GM18907 (cell line): Measurements from ENCODE around the gene LOXL1.

ENCODE experiments used
- ATAC-seq: cut with Tn5 transposase; IDR thresholded peaks from one replicate; pipeline ENCODE4 v1.9.1; 2021; ENCODE audit warnings: mild to moderate bottlenecking, moderate library complexity; ENCODE audit not compliant: unreplicated experiment

Gene LOXL1

DNA sequence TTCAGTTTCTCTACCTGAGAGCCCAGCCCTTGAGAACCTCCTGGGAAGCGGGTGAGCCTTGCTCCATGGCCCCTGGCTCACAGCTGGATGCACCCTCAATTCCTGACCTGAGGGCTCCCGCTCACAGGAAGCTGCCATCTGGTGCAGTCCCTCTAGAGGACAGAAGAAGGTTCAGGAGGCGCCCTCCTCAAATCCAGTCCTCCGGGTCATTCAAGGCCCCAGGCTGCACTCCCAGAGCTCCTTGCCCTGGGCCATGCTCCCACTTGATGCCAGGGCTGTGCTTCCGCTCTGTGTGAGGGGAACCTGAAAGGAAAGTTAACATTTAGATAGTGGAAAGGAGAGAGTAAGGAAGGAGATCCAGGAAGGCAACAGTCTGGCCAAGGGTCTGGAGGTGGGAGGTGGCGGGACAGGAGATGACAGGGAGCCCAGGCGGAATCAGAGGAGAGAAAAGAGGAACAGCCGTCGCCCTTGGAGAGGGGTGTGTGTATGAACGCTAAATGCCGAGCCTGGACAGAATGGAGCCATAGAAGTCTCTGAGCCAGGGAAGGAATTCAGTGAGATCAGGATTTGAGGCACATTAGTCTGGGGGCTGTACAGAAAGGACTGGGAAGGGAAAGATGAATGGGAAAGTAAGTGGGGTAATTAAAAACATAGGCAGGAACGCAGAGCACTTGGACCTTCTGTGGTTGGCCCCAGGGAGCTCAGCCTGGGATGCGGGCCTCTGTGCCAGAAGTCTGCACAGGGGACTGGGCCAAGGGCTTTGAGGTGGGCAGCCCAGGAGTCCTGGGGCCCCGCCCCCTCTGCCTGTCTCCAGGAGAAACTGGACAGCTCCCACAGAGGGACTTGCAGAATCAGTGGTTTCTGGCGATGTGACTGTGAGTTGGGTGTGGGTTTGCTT, 26.8 kb upstream of the LOXL1 start:
- no peak for ATAC-seq

DNA sequence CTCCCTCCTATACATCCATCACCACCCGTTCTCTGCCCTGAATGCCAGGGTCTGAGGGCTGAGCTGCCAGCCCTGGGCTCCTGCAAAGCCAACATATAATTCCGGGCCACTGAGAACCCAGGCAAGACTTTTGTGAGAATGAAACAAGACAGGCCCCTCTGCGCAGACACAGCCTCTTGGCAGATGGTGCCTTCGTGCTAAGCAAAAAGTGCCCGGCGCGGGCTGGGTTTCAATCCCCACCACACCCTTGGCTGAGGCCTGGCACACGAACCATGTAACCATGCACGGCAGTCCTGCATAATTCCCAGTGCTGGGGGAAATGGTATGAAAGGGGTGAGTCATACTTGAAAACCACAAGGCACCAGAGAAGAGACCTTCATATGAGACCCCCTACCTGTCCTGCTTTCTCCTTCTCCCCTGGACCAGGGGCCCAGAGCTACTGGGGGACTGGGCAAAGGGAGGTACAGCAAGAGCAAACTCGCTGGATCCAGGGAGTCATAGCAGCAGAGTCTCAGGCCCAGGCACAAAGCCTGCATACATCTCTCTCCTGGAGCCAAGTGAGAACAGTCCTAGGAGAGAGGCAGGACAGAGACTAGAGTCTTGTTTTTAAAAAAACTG, 26.1 kb upstream of the LOXL1 start:
- ATAC-seq, result no peak

DNA sequence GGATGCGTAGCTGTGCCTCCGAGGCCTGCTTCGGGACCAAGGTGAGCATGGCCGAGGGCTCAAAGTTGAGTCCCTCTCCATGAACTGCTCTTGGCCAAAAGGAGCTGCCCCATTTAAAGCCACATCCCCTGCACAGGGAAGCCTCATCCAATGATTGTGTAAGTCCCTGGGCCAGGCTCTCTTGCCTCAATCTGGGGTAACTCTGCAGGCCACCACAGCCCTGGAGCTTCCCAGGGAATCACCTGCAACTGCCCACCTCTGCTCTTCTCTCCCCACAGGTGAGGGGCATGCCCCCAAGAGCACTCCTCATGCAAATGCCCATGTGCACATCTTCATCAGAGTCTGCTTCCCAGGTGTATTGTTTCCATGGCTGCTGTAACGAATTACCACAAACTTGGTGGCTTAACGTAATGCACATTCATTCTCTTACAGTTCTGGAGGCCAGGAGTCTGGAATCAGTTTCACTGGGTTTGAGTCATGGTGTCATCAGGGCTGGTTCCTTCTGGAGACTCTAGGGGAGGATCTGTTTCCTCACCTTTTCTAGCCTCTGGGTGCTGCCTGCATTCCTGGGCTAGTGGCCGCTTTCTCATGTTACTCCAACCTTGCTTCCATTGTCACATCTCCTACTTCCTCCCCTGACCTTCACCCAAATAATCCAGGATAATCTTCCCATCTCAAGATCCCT, 25.0 kb upstream of the LOXL1 start:
- ATAC-seq, result no peak

DNA sequence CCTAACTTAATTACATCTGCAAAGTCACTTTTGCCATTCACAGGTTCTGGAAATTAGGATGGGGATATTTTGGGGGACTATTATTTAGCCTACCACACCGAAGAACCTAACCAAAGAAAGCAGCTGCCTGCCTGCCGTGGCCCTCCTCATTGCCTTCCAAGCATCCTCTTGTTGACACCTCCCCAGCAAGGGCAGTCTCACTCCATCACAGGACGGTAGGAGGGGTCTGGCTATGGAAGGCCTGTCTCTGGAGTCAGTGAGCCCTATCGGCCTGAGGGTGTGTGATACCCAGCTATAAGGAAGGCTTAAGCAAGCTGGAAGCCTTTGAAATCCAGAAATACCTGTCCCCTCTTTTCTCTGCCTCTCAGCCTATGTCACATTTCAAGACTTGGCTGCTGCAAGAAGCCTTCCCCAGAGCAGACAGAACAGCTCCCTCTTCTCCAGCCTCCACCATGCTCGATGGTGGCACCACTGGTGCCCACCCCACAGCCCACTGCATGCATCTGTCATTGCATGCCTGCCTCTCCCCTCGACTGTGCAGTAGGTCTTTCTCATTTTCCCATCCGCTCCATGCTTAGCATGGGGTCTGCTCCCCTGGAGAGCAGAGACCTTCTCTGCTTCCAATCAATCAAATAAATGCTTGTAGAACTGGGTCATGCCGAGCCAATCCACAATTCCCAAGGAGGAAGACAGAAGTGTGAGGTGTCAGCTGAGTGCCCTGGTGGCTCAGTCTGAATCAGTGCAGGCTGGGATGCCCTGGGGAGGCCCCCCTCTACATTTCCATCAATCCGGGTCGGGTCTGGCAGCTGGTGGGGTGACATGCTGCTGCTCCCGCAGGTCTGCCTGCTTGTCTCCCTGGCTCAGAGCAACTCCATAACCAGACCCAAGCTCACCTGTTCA, 23.9 kb upstream of the LOXL1 start:
- ATAC-seq, result no peak

DNA sequence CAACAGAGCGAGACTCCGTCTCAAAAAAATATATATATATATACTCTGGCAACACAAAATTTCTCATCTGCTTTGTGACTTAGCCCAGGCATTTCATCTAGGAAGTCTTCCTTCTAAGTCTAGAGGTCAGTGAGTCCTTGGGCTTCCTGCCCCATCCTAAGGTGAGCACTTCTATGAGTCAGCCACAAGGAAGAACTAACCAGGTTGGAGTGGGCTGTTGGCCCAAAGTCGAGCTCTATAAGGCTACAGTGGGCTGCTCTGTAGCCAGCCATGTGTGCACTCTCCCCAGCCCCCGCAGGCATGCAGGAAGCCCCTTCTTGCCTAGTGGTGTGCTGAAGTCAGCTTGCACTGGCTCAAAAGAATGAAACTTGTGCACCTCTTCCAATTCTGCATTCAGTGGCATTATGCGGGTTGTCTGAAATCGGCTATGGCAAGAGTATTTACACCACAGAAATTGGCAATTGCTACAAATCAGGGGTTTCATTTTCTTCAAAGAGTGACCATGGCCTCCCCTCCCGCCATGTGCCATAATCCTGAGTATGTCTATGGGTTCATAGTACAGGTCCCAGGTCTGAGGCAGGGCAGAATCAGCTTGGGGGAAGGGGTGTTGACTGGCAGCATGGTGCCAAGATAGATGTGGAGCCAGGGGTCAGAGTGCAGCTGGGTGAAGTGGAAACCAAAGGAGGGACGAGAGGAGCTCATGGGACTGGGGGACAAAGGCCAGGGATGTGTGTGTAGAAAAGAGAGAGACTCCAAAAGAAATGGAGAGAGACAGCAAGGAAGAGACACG, 22.0 kb upstream of the LOXL1 start:
- ATAC-seq, result no peak

DNA sequence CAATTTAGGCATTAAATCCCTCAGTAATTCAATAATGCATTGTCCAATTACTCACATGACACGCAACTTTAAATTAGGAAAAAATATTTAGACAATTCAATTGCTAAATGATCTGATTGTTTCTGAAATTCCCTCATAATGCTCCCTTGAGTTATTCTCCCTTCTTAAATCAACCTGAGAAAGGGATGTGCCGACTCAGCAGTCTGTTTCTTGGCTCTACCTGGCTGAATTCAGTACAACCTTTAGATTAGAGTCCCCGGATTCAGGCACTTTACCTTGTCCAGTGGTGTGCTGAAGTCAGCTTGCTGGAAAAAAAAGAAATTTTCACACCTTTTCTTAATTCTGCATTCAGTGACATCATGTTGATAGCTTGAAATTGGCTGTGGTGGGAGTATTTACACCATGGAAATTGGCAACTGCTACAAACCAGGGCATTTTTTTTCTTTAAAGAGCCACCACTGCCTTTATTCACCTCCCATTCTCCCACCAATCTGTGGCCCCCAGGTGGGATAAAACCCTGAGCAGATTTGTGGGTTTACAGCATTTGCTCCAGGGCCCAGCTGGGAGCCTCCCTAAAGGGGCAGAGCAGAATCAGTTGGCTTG, 20.9 kb upstream of the LOXL1 start:
- ATAC-seq, result no peak

DNA sequence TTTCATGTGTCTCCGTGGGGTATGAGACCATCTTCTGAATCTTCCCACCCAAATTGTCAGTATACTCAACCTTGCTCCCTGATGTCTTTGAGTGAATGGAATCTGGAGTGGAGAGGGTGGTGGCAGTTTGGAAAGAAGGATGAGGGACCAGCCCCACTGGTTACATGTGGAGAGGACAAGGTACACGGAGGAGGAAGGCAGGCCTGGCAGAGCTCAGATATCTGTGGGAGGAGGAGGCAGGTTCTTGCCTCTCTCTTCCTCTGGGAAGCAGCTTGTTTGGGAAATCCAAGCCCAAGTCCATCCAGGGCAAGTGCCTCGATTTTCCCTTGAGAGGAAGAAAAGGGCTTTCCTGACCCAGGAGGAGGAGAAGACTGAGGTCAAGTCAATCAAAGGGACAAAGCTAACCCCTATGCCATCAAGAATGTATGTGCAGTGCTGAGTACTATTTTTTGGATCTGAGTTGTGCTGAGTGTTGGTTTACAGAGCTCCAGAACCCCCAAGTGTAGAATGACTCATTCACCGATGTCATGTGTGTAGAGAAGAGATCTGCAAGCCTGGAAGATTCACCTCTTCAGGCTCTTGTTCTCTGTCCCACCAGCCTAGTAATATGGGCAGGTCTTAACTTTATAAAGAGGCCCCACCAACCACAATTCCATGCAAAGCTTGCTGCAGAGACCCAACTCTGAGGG, 19.8 kb upstream of the LOXL1 start:
- no peak for ATAC-seq

DNA sequence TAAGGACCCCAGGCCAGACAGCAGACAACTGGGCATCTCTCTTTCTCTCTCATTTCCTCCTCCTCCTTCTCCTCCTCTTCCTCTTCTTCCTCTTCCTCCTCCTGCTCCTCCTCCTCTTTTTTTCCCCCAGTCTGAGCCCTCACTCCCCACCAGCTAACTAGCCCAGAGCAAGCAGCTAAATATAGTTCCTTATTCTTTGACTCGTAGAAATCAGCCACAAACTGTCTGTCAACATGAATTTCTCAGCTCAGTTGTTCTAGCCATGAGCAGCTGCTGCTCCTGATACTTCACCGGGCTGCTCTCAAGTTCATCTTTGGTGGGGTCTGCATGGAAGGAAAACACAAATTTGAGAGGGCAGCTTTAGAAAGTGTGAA, 19.2 kb upstream of the LOXL1 start:
- no peak for ATAC-seq

DNA sequence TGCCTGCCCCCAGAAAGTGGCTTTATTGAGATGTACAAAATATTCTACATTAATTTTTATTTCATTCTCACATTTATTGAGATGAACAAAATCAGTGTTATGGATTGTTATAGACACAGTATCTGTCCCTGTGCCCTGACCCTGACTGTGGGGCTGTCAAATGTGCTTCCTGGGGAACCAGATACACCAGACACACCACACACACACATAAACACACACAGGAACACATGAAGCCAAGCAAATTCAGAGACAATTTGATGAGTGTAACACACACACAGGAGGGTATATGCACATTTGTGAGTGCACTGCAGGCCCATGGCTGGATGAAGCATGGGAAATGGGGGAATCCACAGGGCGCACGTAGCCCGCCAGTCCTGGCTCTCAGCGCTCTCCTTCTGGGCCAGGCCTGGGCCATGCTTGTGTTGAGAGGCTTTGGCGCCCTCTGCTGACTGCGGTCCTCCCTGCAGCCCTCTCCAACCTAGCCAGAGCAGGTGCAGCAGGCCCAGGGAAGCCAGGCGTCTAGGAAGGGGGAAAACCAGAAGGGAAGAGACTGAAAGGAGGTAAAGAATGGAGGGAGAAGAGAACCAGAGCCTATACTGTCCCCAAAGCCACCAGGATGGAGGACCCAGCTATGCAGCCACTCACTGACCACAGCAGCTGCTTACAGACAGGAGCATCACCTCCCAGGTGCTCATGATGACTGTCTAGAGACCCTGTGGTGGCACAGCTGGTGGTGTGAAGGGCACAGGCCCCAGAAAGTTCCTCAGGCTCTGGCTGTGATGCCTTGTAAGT, 18.0 kb upstream of the LOXL1 start:
- ATAC-seq, result no peak

DNA sequence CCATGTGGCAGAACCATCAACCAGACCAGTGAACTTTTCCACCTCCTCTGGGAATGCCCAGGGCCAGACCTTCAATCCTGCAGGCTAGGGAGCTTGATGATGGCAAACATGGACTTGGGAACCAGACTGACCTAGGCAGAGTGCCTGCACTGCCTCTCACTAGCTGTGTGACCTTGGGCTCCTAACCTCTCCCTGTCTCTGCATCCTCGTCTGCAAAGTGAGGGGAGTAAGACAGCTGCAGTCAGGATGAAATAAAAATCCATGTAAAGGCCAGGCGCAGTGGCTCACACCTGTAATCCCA, 17.5 kb upstream of the LOXL1 start:
- no peak for ATAC-seq

DNA sequence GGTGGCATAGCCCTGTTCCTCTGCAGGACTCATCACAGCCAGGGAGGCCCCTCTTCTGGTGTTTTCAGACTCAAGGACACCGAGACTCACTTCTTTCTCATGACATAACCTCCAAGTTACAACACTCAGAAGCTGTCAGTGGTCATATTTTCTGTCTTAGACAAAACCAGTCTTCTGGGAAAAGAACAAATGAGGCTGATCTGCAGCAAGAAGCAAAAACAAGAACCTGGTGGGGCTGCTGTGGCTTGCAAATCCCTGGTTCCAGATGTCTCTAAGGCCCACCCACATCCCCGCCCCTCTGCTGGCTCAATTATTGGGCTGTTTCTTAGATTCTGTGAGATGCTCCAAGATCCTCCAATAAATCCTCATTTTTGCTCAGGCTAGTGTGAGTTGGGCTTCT, 16.6 kb upstream of the LOXL1 start:
- ATAC-seq, result no peak

DNA sequence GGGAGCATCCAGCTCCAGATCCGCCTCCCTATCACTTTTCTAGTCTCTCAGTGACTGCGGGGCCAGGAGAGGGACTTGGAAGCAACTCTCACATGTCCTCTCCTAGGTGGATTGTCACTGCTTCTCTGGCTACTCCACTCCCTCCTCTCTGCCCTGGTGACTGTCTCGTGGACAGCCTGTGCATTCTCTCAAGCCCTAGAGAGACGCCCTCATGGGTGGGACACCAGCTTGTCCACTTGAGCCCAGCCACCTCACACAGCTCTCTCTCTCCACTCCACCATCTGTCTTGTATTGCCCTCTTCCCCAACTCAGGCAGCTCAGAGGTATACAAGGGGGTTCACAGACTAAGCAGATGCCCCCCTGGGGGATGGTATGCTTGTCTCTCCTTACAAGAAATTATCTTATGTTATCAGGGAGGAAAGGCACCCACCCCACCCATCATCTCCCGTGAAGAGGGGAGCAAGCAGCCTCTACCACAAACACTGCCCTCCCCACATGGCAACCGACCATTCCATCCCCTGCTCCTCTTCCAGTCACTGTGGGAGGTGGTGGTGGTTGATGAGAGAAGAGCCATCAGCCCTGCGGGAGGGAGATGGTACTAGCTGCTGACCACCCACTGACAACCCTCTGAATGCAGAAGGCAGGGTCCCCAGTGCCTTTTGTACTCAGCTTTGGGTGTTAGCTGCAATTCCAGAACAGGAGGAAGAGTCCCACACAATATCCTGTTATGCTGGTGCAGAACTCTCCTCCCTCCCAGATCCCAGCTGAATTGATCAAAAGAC, 15.5 kb upstream of the LOXL1 start:
- no peak for ATAC-seq

DNA sequence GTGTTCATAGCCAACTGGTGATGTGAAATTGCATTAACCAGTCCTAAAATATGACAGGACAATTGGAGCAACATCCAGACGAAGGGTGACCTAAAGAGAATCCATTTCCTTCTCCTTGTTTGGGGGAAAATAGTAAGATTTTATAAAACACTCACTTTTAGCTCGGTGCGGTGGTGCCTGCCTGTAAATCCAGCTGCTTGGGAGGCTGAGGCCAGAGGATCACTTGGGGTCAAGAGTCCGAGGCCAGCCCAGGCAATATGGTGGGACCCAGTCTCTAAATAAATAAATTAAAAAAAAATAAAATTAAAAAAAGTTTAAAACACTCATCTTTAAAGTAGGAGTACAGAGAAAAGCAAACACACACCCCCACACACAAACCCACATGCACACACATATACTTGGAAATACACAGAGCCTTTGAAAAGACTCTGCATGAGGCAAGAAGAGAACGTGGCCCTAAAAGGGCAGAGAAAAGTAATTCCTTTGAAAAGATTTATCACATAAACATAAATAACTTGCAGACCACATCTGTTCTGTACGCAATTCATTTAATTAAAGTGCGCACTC, 14.1 kb upstream of the LOXL1 start:
- no peak for ATAC-seq

DNA sequence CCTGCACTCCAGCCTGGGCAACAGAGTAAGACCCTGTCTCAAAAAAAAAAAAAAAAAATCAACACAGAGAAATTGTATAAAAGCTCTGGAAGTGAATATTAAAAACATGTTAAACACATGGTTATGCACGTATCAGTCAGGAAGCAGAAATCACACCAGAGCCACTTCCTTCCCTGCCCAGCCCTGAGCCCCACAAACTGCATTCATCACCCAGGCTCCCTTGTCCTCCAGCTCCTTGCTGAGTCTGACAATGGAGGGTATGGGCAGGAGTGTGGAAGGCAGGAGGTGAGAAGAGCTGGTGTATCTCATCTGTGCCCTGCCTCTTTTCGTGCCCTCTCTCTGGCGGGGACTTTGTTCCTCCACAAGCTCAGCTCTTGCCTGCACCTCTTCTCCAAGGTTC, 12.1 kb upstream of the LOXL1 start:
- no peak for ATAC-seq

DNA sequence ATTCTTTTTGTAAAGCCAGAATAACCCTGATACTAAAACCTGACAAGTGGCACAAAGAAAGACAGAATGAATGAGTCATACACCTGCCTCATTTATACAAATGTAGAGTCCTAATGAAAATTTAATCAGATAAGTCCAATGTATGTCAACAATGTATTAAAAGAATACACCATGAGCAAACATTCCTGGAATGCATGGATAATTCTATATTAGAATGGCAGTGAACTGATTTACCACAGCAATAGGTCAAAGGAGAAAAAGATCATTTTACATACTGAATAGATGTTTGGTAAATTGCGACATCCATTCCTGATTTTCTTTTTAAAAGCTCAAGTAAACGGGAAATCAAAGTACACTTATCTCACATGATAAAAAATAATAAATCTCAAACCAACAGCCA, 11.2 kb upstream of the LOXL1 start:
- ATAC-seq, result no peak

DNA sequence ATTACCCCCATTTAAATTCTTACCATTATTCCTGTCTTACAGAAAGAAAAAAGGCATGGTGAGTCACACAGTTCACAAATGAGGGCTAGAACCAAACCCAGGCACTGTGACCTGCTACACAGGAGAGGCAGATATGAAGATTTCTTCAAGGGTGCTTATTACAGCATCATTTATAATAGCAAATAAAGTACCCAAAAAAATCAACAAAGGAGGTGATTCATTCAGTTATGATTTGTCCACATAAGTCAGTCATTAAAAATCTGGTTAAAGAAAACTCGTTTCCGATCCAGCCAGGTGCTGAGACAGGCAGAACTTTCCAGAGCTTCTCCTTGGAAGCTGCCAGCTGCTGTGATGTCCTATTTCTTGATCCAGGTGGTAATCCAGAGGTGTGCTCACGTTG, 7.5 kb upstream of the LOXL1 start:
- no peak for ATAC-seq

DNA sequence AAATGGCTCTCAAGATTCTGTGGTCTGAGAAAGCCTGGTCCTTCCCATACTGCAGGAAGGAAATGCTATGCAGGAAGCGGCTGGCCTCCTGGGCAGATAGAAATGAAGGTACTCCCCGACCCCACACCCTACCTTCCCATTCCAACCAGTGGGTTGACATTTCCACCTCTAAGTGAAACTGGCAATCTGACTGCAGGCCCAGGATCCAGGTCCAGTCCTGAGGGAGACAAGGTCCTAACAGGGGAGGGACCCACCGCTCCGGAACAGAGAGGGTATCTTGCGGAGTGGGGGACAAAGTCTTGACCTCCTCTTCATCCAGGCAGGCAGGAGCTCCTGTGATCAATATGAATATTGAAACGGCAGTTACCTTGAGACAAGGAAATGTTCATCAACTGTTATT, 6.6 kb upstream of the LOXL1 start:
- ATAC-seq, result no peak
